Aorta (tissue), 5 donors: ENCODE measurements around the gene STRN4. TPM values are rescaled to one million over a fixed set of nuclear protein-coding genes. Genes with fewer than 3 reads are reported as not detected.

Experiments used
- ATAC-seq: fragments of 200-7000 bp; cut with Tn5 transposase; one replicate; pipeline ENCODE4 v1.9.1; 2022; ENCODE audit warnings: moderate library complexity; ENCODE audit not compliant: low FRiP score
- DNase-seq, 2 donors: peaks; one replicate each; pipeline ENCODE4 v3.0.0-alpha.2; 2020
- H3K27ac ChIP-seq, 2 donors: one replicate each; pipeline ENCODE4 v1.5.1; 2013; ENCODE audit warnings: low read length in 2 of 2, mild to moderate bottlenecking in 2 of 2, moderate library complexity in 2 of 2, control low read depth in 1 of 2, inconsistent platforms in 1 of 2, low read depth in 1 of 2
- H3K27me3 ChIP-seq, 2 donors: one replicate each; pipeline ENCODE4 v1.6.1; 2013; ENCODE audit warnings: control low read depth in 1 of 2, low read length in 1 of 2, mild to moderate bottlenecking in 1 of 2, moderate library complexity in 1 of 2; ENCODE audit not compliant: insufficient read depth in 2 of 2, control insufficient read depth in 1 of 2
- H3K36me3 ChIP-seq, 2 donors: one replicate each; pipeline ENCODE4 v1.6.1; 2013; ENCODE audit warnings: control low read depth in 1 of 2, low read length in 1 of 2, mild to moderate bottlenecking in 1 of 2; ENCODE audit not compliant: insufficient read depth in 2 of 2, control insufficient read depth in 1 of 2
- H3K4me1 ChIP-seq, 2 donors: one replicate each; pipeline ENCODE4 v1.6.1; 2013; ENCODE audit warnings: low read length in 2 of 2, control low read depth in 1 of 2, mild to moderate bottlenecking in 1 of 2, moderate library complexity in 1 of 2; ENCODE audit not compliant: insufficient read depth in 2 of 2, control insufficient read depth in 1 of 2
- H3K4me3 ChIP-seq, 2 donors: one replicate each; pipeline ENCODE4 v1.5.1; 2013; ENCODE audit warnings: low read length in 2 of 2, control low read depth in 1 of 2, mild to moderate bottlenecking in 1 of 2
- H3K9me3 ChIP-seq: one replicate; pipeline ENCODE4 v1.6.1; 2013; ENCODE audit warnings: mild to moderate bottlenecking, low read length; ENCODE audit not compliant: control insufficient read depth
- WGBS, 2 donors: extraction: QIAGEN DNeasy Blood & Tissue Kit; methylation state at CpG; one replicate each; pipeline ENCODE4 v1.1.7; 2013; 5-methylcytosine and 5-hydroxymethylcytosine counted together
- intact Hi-C, 2 donors: fragments of 100-400 bp; cut with DNase I; formaldehyde crosslinking; loops; one replicate each; pipeline versions ENCODE4 v1.14.2 to v1.15.0; 2022
- polyA plus RNA-seq, 2 donors: library from polyadenylated mRNA; stranded (reverse); fragments of 200-250 nt; gene quantifications; one replicate each; pipeline ENCODE4 v1.2.3, GENCODE V29; 2013
- total RNA-seq, 2 donors: library from RNA; stranded (reverse); fragmentation: NEBNext Ultra II Directional; extraction: Animal tissue kit (Norgen Biotek cat#: 25700); gene quantifications; one replicate each; pipeline ENCODE4 v1.2.1, GENCODE V29; 2021
- donor health status: healthy with polysubstance abuse.
- donor health status: Bipolar disorder and iron deficiency.
- donor health status: DM: no; HTN: no; CAD: no.
- donor health status: DM: no; HTN: no; CAD: no.
- donor health status: DM: yes; HTN: yes; CAD: no.

The STRN4 gene
- total and polyA plus RNA-seq, 4 donors: 26.8 to 69.8 (median 54.5) TPM

DNA sequence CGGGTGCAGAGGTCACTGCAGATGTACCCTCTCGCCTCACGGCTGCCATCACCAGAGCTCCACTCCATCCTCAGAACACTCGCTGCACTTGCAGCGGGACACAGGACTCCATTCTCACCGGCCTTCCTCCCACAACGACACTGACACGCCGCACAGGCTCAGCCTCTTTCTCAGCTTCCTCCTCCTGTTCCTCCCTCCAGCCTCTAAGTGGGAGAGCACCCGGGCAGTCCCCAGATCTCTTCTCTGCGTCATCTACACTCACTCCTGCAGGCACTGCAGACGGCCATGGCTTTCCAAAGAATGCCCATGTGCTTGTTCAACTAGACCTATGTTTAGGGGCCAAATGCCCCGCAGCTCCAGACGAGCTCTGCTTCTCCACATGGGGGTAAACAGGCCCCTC, 14.7 kb downstream of the STRN4 start:
- no peaks in the 10 kb centered on the region for H3K27me3 ChIP-seq
- 84% methylated on average over 14 of the region's 14 CpGs for WGBS, 2 donors
- H3K27ac ChIP-seq: no peak overlapping the region
- H3K9me3 ChIP-seq: no peaks in the 10 kb centered on the region
- intact Hi-C loops: no loop called here
- H3K4me3 ChIP-seq: no peak overlapping the region
- H3K36me3 ChIP-seq: peaks cover 0 to 10% of the 10 kb centered on the region in 2 donors
- DNase-seq (peak in 1 of 2 donors; percentile 72), ATAC-seq (no peak)
- H3K4me1 ChIP-seq: no peaks in the 10 kb centered on the region

DNA sequence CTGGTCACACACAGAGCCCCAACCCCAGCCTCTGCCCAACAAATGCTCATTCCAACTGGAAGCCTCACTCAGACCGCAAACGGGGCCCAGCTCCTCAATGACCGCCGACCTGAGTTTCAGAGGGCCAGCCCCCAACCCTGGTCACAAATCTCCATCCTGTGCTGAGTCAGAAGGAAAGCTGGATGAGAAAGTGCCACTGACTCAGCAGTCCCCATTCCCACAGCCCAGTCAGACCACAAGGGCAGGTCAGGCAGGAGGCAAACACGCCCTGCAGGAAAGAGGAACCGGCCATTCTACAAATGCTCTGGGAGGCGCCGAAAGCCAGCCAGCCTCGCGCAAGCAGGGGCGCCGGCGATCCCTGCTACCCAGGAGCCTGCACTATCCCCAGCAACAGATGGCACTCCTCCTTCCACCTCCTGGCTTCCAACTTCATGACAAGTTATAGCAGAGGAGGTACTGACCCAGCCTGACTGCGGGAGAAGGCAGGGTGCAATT, 15.2 kb downstream of the STRN4 start:
- Histone ChIP-seq H3K27ac (no peak overlapping the region), H3K36me3 (peaks cover 0 to 10% of the 10 kb centered on the region in 2 donors), H3K9me3 (no peaks in the 10 kb centered on the region), H3K4me1 (no peaks in the 10 kb centered on the region), H3K27me3 (no peaks in the 10 kb centered on the region), H3K4me3 (no peak overlapping the region)
- WGBS, 2 donors: 79 to 83% methylated on average over 14 of the region's 14 CpGs
- peak; percentile 12 for ATAC-seq
- intact Hi-C loops: no loop called here
- DNase-seq: peak in 1 of 2 donors; percentile 80

DNA sequence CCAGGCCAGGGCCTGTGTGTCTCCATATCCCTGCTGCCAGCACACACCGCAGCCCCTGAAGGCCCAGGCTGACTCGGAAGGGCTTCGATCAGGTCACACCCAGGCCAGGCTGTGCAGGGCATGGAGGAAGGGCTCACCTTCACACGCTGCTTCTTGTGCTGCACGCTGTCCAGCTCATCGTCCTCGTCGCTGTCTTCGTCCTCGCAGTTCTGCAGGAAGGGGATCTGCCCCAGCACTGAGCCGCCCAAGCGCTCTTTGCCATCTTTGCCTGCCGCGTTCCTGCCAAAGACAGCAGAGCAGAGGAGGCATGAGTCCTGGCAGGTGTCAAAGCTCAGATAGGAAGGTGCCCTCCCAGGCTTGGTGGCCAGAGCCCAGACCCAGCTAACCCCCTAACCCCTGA, 15.7 kb downstream of the STRN4 start:
- intact Hi-C loops: no loop called here
- 90 to 91% methylated on average over 14 of the region's 14 CpGs for WGBS, 2 donors

DNA sequence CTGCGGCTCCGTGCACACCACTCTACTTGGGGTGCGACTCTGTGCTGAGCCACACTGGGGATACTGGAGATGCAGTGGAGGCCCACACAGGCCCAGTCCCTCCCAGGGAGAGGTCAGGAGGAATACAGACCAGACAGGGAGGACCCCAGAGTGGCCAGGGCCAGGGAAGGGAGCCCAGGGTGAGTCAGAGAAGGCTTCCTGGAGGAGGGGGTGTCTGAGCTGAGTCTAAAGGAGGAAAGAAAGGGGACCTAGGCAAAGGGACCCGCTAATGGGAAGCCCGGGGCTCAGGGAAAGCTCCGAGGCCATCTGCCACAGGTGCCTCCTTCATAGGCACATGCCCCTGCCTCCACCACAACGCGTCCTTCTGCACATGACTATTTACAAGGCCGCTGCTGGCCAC, 16.1 kb downstream of the STRN4 start:
- ATAC-seq (no peak), DNase-seq (no peak)
- Histone ChIP-seq H3K27me3 (no peaks in the 10 kb centered on the region), H3K4me3 (no peak overlapping the region), H3K9me3 (no peaks in the 10 kb centered on the region), H3K27ac (no peak overlapping the region), H3K36me3 (peaks cover 0 to 12% of the 10 kb centered on the region in 2 donors), H3K4me1 (no peaks in the 10 kb centered on the region)
- intact Hi-C loops: no loop called here
- 94 to 97% methylated on average over 8 to 9 of the region's 9 CpGs for whole genome bisulfite sequencing, 2 donors

More for the DNA sequence above, 15.7 kb downstream of the STRN4 start:
- Histone ChIP-seq H3K27me3 (no peaks in the 10 kb centered on the region), H3K9me3 (no peaks in the 10 kb centered on the region), H3K4me1 (no peaks in the 10 kb centered on the region), H3K4me3 (no peak overlapping the region), H3K27ac (no peak overlapping the region), H3K36me3 (peaks cover 0 to 10% of the 10 kb centered on the region in 2 donors)
- ATAC-seq (no peak), DNase-seq (no peak)

DNA sequence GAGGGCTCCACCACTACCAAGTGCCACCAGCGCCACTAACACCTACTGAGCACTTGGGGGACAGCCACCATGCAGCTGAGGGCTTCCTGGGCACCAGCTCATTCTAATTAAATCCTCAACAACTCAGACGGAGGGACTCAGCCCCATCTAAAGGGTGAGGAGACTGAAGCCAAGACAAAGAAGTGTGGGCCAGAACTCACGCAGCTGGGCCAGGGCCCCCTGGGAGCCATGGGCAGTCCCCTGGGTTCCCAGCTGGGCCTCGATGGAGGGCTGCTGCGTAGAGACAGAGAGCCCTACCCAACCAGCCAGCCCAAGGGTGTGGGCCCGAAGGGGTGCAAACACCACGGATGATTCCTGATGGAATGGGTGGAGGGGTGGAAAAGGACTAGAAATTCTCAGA, 16.6 kb downstream of the STRN4 start:
- no peak for DNase-seq
- intact Hi-C loops: loop anchor here in 1 of 2 donors (2.0 kb wide), 1 partner anchor 25 kb away; no protein-coding TSS in a partner anchor
- peaks cover 0 to 12% of the 10 kb centered on the region in 2 donors for H3K36me3 ChIP-seq
- no peak for ATAC-seq
- H3K4me1 ChIP-seq: no peaks in the 10 kb centered on the region
- no peaks in the 10 kb centered on the region for H3K9me3 ChIP-seq
- H3K27me3 ChIP-seq: no peaks in the 10 kb centered on the region
- WGBS, 2 donors: 57 to 64% methylated on average over 7 of the region's 7 CpGs
- no peak overlapping the region for H3K27ac ChIP-seq
- H3K4me3 ChIP-seq: no peak overlapping the region

GRCh38 chr19:46728693-46729339, 17.4 kb downstream of the STRN4 start:
- peak; percentile 83 for ATAC-seq
- intact Hi-C loops: loop anchor here in 1 of 2 donors (2.0 kb wide), 1 partner anchor 24 kb away; no protein-coding TSS in a partner anchor
- Histone ChIP-seq H3K27me3 (no peaks in the 10 kb centered on the region), H3K4me3 (no peak overlapping the region), H3K9me3 (no peaks in the 10 kb centered on the region), H3K27ac (no peak overlapping the region), H3K4me1 (no peaks in the 10 kb centered on the region), H3K36me3 (peaks cover 0 to 12% of the 10 kb centered on the region in 2 donors)
- DNase-seq: peak; percentile 82 to 93
- WGBS, 2 donors: 42% methylated on average over 20 of the region's 20 CpGs

GRCh38 chr19:46728208-46728607, 18.0 kb downstream of the STRN4 start:
- H3K36me3 ChIP-seq: peaks cover 0 to 12% of the 10 kb centered on the region in 2 donors
- no peak for DNase-seq

DNA sequence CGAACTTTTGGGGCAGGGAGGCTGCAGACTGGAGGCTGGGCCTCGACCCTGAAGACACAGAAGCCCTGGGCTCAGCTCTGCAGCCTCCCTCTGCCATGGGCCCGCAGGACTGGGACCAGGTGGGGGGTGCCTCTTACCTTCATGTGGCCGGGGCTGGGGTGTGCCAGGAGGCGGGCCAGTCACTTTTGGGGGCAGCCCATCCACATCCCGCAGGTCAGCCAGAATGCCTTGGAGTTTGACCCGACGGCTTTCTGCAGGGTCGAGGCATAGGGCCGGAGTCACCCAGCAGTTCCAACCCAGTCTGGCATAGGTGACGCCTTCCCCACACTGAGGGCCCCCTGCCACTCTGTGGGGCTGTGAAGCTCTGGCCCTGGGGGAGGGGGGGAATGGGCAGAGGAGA, 18.5 kb downstream of the STRN4 start:
- intact Hi-C loops: loop anchor here in 1 of 2 donors (2.0 kb wide), 1 partner anchor 23 kb away; no protein-coding TSS in a partner anchor
- H3K4me3 ChIP-seq: no peak overlapping the region
- no peaks in the 10 kb centered on the region for H3K4me1 ChIP-seq
- no peaks in the 10 kb centered on the region for H3K9me3 ChIP-seq
- H3K27ac ChIP-seq: no peak overlapping the region
- 86 to 88% methylated on average over 11 of the region's 11 CpGs for WGBS, 2 donors
- DNase-seq (no peak), ATAC-seq (no peak)
- H3K27me3 ChIP-seq: no peaks in the 10 kb centered on the region
- H3K36me3 ChIP-seq: peaks cover 0 to 11% of the 10 kb centered on the region in 2 donors

More at GRCh38 chr19:46728208-46728607, 18.0 kb downstream of the STRN4 start:
- intact Hi-C loops: loop anchor here in 1 of 2 donors (2.0 kb wide), 1 partner anchor 23 kb away; no protein-coding TSS in a partner anchor
- no peaks in the 10 kb centered on the region for H3K4me1 ChIP-seq
- 75 to 82% methylated on average over 14 of the region's 14 CpGs for WGBS, 2 donors
- no peaks in the 10 kb centered on the region for H3K27me3 ChIP-seq
- no peaks in the 10 kb centered on the region for H3K9me3 ChIP-seq
- ATAC-seq: peak; percentile 16
- H3K4me3 ChIP-seq: no peak overlapping the region
- no peak overlapping the region for H3K27ac ChIP-seq

GRCh38 chr19:46726971-46727501, 19.2 kb downstream of the STRN4 start:
- 78 to 87% methylated on average over 14 of the region's 14 CpGs for WGBS, 2 donors
- ATAC-seq (no peak), DNase-seq (no peak)
- intact Hi-C loops: no loop called here
- Histone ChIP-seq H3K27ac (no peak overlapping the region), H3K4me1 (no peaks in the 10 kb centered on the region), H3K9me3 (no peaks in the 10 kb centered on the region), H3K36me3 (peaks cover 0 to 11% of the 10 kb centered on the region in 2 donors), H3K4me3 (no peak overlapping the region), H3K27me3 (no peaks in the 10 kb centered on the region)
